OCI-LY7 (cell line): Measurements from ENCODE around the gene ENDOG. TPM values are rescaled to one million over a fixed set of nuclear protein-coding genes. Genes with fewer than 3 reads are reported as not detected.

Source experiments
- BruUV-seq: library from RNA; stranded (reverse); fragments of 400-500 nt; replicated peaks from 2 replicates; lab custom pipeline; 2021; lab: Mats Ljungman, UMichigan
- CTCF ChIA-PET: fragments of 300-600 bp; sonication (Branson Sonifier 250); formaldehyde crosslinking; loops from one replicate; lab custom pipeline; 2022; ENCODE audit warnings: antibody characterized with exemption; ENCODE audit not compliant: unreplicated experiment; lab: Charles Lee
- POLR2A ChIA-PET: fragments of 300-600 bp; sonication (Branson Sonifier 250); formaldehyde crosslinking; loops from one replicate; lab custom pipeline; 2022; ENCODE audit warnings: antibody characterized with exemption; lab: Charles Lee
- DNase-seq: peaks from one replicate; pipeline ENCODE4 v3.0.0-alpha.2; 2015; ENCODE audit warnings: low spot score
- H2AFZ ChIP-seq: fragments of 200-600 bp; sonication (generic), shearing (Covaris generic); 2 replicates; pipeline ENCODE4 v1.6.1; 2014; ENCODE audit warnings: mild to moderate bottlenecking, antibody characterized with exemption, low read length, moderate library complexity
- H3K27ac ChIP-seq: fragments of 200-600 bp; sonication (generic); 2 replicates; pipeline ENCODE4 v1.5.1; 2014; ENCODE audit warnings: mixed run types, low read depth, mild to moderate bottlenecking, moderate library complexity, low read length, inconsistent platforms; ENCODE audit not compliant: poor library complexity, severe bottlenecking
- H3K36me3 ChIP-seq: fragments of 200-600 bp; sonication (generic); 2 replicates; pipeline ENCODE4 v1.6.1; 2014; ENCODE audit warnings: mild to moderate bottlenecking, antibody characterized with exemption, low read length, moderate library complexity, mixed read lengths; ENCODE audit not compliant: insufficient read depth
- H3K4me1 ChIP-seq: fragments of 200-600 bp; sonication (generic); 2 replicates; pipeline ENCODE4 v1.5.1; 2014; ENCODE audit warnings: mild to moderate bottlenecking, low read length; ENCODE audit not compliant: insufficient read depth, poor library complexity, severe bottlenecking
- H3K4me2 ChIP-seq: fragments of 200-600 bp; sonication (generic); 2 replicates; pipeline ENCODE4 v1.6.1; 2014; ENCODE audit warnings: mild to moderate bottlenecking, low read length
- H3K4me3 ChIP-seq: fragments of 200-600 bp; sonication (generic); 2 replicates; pipeline ENCODE4 v1.5.1; 2014; ENCODE audit warnings: mild to moderate bottlenecking, low read depth, low read length; ENCODE audit not compliant: poor library complexity, severe bottlenecking
- H3K79me2 ChIP-seq: fragments of 200-600 bp; sonication (generic); 2 replicates; pipeline ENCODE4 v1.6.1; 2016; ENCODE audit warnings: low read depth, mild to moderate bottlenecking, low read length, moderate library complexity, mixed read lengths; ENCODE audit not compliant: insufficient read depth
- H3K9me2 ChIP-seq: fragments of 200-600 bp; sonication (generic); 2 replicates; pipeline ENCODE4 v1.6.1; 2016; ENCODE audit warnings: mild to moderate bottlenecking, low read length, mixed read lengths; ENCODE audit not compliant: insufficient read depth
- H3K9me3 ChIP-seq: fragments of 200-600 bp; sonication (generic); 2 replicates; pipeline ENCODE4 v1.6.1; 2014; ENCODE audit warnings: mild to moderate bottlenecking, mixed run types, low read length, mixed read lengths
- H4K20me1 ChIP-seq: fragments of 200-600 bp; sonication (generic); 2 replicates; pipeline ENCODE4 v1.6.1; 2014; ENCODE audit warnings: mild to moderate bottlenecking, antibody characterized with exemption, low read length, moderate library complexity, mixed read lengths; ENCODE audit not compliant: insufficient read depth
- CTCF ChIP-seq: fragments of 200-600 bp; sonication (generic); conservative IDR thresholded peaks from 2 replicates; pipeline ENCODE4 v1.5.1; 2014; ENCODE audit warnings: mild to moderate bottlenecking, antibody characterized with exemption, low read length, moderate library complexity, mixed read lengths
- EZH2phosphoT487 ChIP-seq: fragments of 200-600 bp; sonication (generic); IDR thresholded peaks from 2 replicates; pipeline ENCODE4 v1.6.1; 2018; ENCODE audit warnings: low read depth, borderline replicate concordance, mild to moderate bottlenecking, mixed run types, antibody characterized with exemption, low read length, moderate library complexity, mixed read lengths
- intact Hi-C: fragments of 100-400 bp; cut with micrococcal nuclease; formaldehyde crosslinking; loops from one replicate; pipeline ENCODE4 v1.10.0; 2022; ENCODE audit not compliant: unreplicated experiment
- total RNA-seq, 2 experiments: library from RNA; depleted of rRNA in 1 of 2; stranded (reverse); fragments of >200 nt in 1 of 2; shearing (Covaris generic) in 1 of 2; gene quantifications; 2 replicates each; pipeline ENCODE4 v1.2.3, GENCODE V29; 2014 to 2022

ENDOG gene
- total RNA-seq, 2 experiments from 2014 or later = 29.4 to 35.2 TPM

GRCh38 chr9:128770286-128771030 is 47.8 kb upstream of the ENDOG start:
- ChIA-PET CTCF (interaction anchor here (1.0 kb wide), 1 partner anchor 36 kb away, joined by 3 read pairs; no protein-coding TSS in a partner anchor), POLR2A (interaction anchor here (0.6 to 2.6 kb wide), 3 partner anchors 9 to 46 kb away, joined by 3 to 9 read pairs (median 6); partner anchors contain the start of gene ZDHHC12)
- no peak overlapping the region for H2AFZ ChIP-seq

GRCh38 chr9:128771094-128771721 is 47.1 kb upstream of the ENDOG start:
- POLR2A ChIA-PET = interaction anchor here (0.6 to 2.6 kb wide), 4 partner anchors 8 to 785 kb away, joined by 3 to 9 read pairs (median 6); partner anchors contain the start of gene ZDHHC12
- no peaks in the 10 kb centered on the region for H3K9me2 ChIP-seq

More at GRCh38 chr9:128770286-128771030, 47.8 kb upstream of the ENDOG start:
- no peak for DNase-seq
- H3K9me2 ChIP-seq = no peaks in the 10 kb centered on the region
- no peaks in the 10 kb centered on the region for H3K79me2 ChIP-seq
- peaks cover 16% of the 10 kb centered on the region for H3K4me1 ChIP-seq
- TF ChIP-seq CTCF = no peak
- TF ChIP-seq EZH2phosphoT487 = no peak
- peak overlapping the region; percentile 81 for H3K4me2 ChIP-seq
- H3K4me3 ChIP-seq = peak overlapping the region; percentile 86
- H3K36me3 ChIP-seq = no peaks in the 10 kb centered on the region
- no peak overlapping the region for H3K27ac ChIP-seq
- BruUV-seq = TSS peak; percentile 68
- intact Hi-C loops = loop anchor here (1.0 to 5.0 kb wide), 3 partner anchors 17 to 88 kb away; partner anchors contain the start of genes TBC1D13 and ZDHHC12
- H3K9me3 ChIP-seq = no peaks in the 10 kb centered on the region; the same call in 1 of the 2 replicates
- no peaks in the 10 kb centered on the region for H4K20me1 ChIP-seq

More at GRCh38 chr9:128771094-128771721, 47.1 kb upstream of the ENDOG start:
- BruUV-seq = no TSS peak
- peak overlapping the region; percentile 86 for H3K4me3 ChIP-seq
- no peaks in the 10 kb centered on the region for H4K20me1 ChIP-seq
- DNase-seq = peak; percentile 20
- CTCF ChIA-PET = interaction anchor here (1.0 kb wide), 1 partner anchor 35 kb away, joined by 3 read pairs; no protein-coding TSS in a partner anchor
- no peaks in the 10 kb centered on the region for H3K79me2 ChIP-seq
- peak overlapping the region; percentile 64 for H3K27ac ChIP-seq
- no peaks in the 10 kb centered on the region; the same call in 1 of the 2 replicates for H3K36me3 ChIP-seq
- peaks cover 16% of the 10 kb centered on the region for H3K4me1 ChIP-seq
- intact Hi-C loops = loop anchor here (1.0 to 5.0 kb wide), 3 partner anchors 16 to 89 kb away; partner anchors contain the start of genes TBC1D13 and ZDHHC12
- peaks cover 6% of the 10 kb centered on the region; the same call in 1 of the 2 replicates for H3K9me3 ChIP-seq
- H3K4me2 ChIP-seq = peak overlapping the region; percentile 81
- no peak for TF ChIP-seq CTCF
- TF ChIP-seq EZH2phosphoT487 = no peak
- H2AFZ ChIP-seq = peak overlapping the region; percentile 67; the same call in 1 of the 2 replicates
